ENCODE measurements around the gene PLBD2. TPM values are rescaled to one million over a fixed set of nuclear protein-coding genes. Genes with fewer than 3 reads are reported as not detected.

Gene PLBD2
- total RNA-seq, 4 donors from 2014 or later, result 36.5 to 57.9 (median 44.7) TPM

GRCh38 chr12:113409462-113410124 is 51.2 kb downstream of the PLBD2 start:
- H3K4me3 ChIP-seq, result no peak overlapping the region
- H3K27ac ChIP-seq, result no peak overlapping the region
- TF ChIP-seq EP300 (IDR thresholded peaks at IDR 0.05), result no peak
- TF ChIP-seq POLR2A (IDR thresholded peaks at IDR 0.05), result no peak
- no peak for TF ChIP-seq CTCF (IDR thresholded peaks at IDR 0.05)
- no peaks in the 10 kb centered on the region for H3K4me1 ChIP-seq
- H3K27me3 ChIP-seq, result no peaks in the 10 kb centered on the region
- DNase-seq (ENCODE audit: low spot score in 2 of 2), result no peak
- 49 to 75% methylated on average over 7 to 9 of the region's 9 CpGs for WGBS, 2 donors
- H3K9me3 ChIP-seq, result no peaks in the 10 kb centered on the region
- no peaks in the 10 kb centered on the region for H3K36me3 ChIP-seq

- Histone ChIP-seq H3K27me3 (no peaks in the 10 kb centered on the region), H3K4me1 (no peaks in the 10 kb centered on the region), H3K36me3 (no peaks in the 10 kb centered on the region), H3K9me3 (no peaks in the 10 kb centered on the region), H3K27ac (no peak overlapping the region), H3K4me3 (no peak overlapping the region)
- WGBS, 2 donors, result 55 to 59% methylated on average over 11 of the region's 11 CpGs
- TF ChIP-seq CTCF (IDR thresholded peaks at IDR 0.05) (no peak), EP300 (IDR thresholded peaks at IDR 0.05) (no peak), POLR2A (IDR thresholded peaks at IDR 0.05) (no peak)
- DNase-seq (ENCODE audit: low spot score in 2 of 2), result no peak
These were observed 55.1 kb downstream of the PLBD2 start for GRCh38 chr12:113413488-113413939.

- TF ChIP-seq CTCF (IDR thresholded peaks at IDR 0.05) (no peak), POLR2A (IDR thresholded peaks at IDR 0.05) (no peak), EP300 (IDR thresholded peaks at IDR 0.05) (no peak)
- WGBS, 2 donors, result 82 to 85% methylated on average over 9 of the region's 9 CpGs
- Histone ChIP-seq H3K9me3 (no peaks in the 10 kb centered on the region), H3K4me3 (no peak overlapping the region), H3K36me3 (no peaks in the 10 kb centered on the region), H3K27me3 (no peaks in the 10 kb centered on the region), H3K4me1 (no peaks in the 10 kb centered on the region), H3K27ac (no peak overlapping the region)
- DNase-seq (ENCODE audit: low spot score in 2 of 2), result no peak
These were observed 56.2 kb downstream of the PLBD2 start for GRCh38 chr12:113414519-113415038.

- no peak for TF ChIP-seq CTCF (IDR thresholded peaks at IDR 0.05)
- peak in 1 of 2 donors; percentile 21 for TF ChIP-seq EP300 (IDR thresholded peaks at IDR 0.05)
- Histone ChIP-seq H3K4me3 (no peak overlapping the region), H3K36me3 (no peaks in the 10 kb centered on the region), H3K27ac (peak overlapping the region in 2 of 4 donors; percentile 26 to 34), H3K9me3 (no peaks in the 10 kb centered on the region), H3K27me3 (no peaks in the 10 kb centered on the region), H3K4me1 (no peaks in the 10 kb centered on the region)
- peak in 1 of 2 donors; percentile 47 for DNase-seq (ENCODE audit: low spot score in 2 of 2)
- WGBS, 2 donors, result 36 to 43% methylated on average over 6 of the region's 6 CpGs
These were observed 57.8 kb downstream of the PLBD2 start for GRCh38 chr12:113416091-113416754.
